ENCODE measurements around the gene MFNG. TPM values are rescaled to one million over a fixed set of nuclear protein-coding genes. Genes with fewer than 3 reads are reported as not detected.
"Not testable (repeated sequence)": the region's sequence is repeated elsewhere in the genome, so short reads cannot be mapped to it uniquely, and the experiment has no call there.

Gene MFNG
- polyA plus RNA-seq, 1 experiment, result 0.06 TPM

DNA sequence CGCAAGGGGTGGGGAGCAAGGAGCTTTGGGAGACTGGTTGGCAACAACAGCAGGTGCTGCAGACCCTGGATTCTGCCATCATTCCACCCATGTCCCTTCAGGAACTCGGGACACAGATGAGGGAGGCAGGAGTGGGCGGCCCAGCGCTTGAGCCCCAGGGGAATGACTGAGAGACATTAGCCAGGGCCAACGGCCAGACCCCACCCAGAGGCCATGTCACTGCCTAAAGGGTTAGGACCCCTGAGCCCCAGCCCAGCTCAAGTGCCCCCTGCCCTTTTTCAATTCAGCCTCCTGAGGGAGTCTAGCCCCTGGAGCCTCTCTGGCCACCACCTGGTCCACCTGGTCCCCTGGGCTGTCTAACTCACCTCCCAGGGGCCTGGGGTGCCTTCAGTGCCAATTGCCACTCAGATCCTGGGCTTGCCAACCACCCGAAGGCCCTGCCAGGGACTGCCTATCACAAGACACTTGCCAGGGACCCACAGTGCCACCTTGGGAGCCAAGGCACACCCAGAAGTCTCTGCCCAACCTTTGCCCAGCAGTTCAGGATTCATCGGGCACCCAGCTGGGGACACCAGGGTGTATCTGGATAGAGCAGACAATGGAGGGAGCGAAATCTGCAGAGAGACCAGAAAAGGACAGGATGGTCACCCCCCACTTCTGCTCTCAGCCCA, 16.6 kb downstream of the MFNG start:
- Histone ChIP-seq H3K9me3 (ENCODE audit: control insufficient read depth, insufficient read depth, low read length) (no peaks in the 10 kb centered on the region), H3K27me3 (ENCODE audit: control insufficient read depth, insufficient read depth, low read length) (peaks cover 62% of the 10 kb centered on the region), H3K27ac (ENCODE audit: low read depth, low read length) (no peak overlapping the region), H3K4me3 (ENCODE audit: low read depth, low read length) (no peak overlapping the region)
- POLR2A ChIA-PET, result no interaction called here
- CTCF ChIA-PET, result no interaction called here
- DNase-seq (ENCODE audit: low read depth, low spot score), result no peak
- TF ChIP-seq, protein P1, sequence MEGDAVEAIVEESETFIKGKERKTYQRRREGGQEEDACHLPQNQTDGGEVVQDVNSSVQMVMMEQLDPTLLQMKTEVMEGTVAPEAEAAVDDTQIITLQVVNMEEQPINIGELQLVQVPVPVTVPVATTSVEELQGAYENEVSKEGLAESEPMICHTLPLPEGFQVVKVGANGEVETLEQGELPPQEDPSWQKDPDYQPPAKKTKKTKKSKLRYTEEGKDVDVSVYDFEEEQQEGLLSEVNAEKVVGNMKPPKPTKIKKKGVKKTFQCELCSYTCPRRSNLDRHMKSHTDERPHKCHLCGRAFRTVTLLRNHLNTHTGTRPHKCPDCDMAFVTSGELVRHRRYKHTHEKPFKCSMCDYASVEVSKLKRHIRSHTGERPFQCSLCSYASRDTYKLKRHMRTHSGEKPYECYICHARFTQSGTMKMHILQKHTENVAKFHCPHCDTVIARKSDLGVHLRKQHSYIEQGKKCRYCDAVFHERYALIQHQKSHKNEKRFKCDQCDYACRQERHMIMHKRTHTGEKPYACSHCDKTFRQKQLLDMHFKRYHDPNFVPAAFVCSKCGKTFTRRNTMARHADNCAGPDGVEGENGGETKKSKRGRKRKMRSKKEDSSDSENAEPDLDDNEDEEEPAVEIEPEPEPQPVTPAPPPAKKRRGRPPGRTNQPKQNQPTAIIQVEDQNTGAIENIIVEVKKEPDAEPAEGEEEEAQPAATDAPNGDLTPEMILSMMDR (IDR thresholded peaks at IDR 0.05; ENCODE audit: low read depth, low read length), result no peak

DNA sequence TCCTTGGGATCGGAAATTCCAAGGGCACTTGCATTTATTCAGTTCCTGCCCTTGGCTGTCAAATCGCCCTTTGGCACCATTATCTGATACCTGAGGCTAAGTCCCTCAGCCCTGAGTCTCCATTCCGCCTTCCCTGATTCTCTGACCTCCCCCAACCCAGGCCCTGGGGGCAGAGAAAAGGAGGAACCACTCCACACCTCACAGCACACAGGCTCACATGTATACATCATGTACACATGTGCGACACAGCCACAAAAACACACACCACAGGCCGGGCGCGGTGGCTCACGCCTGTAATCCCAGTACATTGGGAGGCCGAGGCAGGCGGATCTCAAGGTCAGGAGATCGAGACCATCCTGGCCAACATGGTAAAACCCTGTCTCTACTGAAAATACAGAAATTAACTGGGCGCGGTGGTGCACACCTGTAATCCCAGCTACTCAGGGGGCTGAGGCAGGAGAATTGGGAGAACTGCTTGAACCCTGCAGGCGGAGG, 17.9 kb downstream of the MFNG start:
- H3K27ac ChIP-seq (ENCODE audit: low read depth, low read length); H3K4me3 ChIP-seq (ENCODE audit: low read depth, low read length); DNase-seq (ENCODE audit: low read depth, low spot score); CTCF ChIA-PET; H3K9me3 ChIP-seq (ENCODE audit: control insufficient read depth, insufficient read depth, low read length): not testable (repeated sequence)
- peaks cover 56% of the 10 kb centered on the region for H3K27me3 ChIP-seq (ENCODE audit: control insufficient read depth, insufficient read depth, low read length)
- POLR2A ChIA-PET, result interaction anchor here (0.6 kb wide), 1 partner anchor 13 kb away, joined by 4 read pairs; no protein-coding TSS in a partner anchor

DNA sequence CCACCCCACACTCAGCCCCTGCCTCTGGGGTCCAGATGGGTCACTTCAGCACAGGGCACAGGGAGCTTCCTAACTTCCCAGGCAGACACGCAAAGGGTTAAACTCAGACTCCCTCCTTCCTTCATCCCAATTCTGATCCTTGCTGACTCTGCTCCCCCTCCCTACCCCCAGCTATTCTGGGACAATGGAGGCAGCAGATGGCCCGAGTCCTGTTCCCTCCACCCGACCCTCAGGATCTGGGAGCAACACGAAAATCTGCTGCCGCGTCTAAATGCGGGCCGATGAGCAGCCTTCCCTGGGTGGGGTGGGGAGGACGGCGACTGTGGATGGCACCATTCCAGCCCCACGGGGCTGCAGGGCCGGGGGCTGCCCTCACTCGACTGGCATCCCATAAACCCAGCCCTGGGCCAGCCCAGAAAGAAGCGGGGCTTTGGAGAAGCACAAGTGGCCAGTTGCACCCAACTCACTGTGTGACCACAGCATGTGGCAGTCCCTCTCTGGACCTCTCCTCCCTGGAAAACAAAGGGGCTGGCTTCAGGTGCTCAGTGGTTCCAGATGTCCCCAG, 18.7 kb downstream of the MFNG start:
- H3K9me3 ChIP-seq (ENCODE audit: control insufficient read depth, insufficient read depth, low read length), result no peaks in the 10 kb centered on the region
- TF ChIP-seq, protein P1 (IDR thresholded peaks at IDR 0.05; ENCODE audit: low read depth, low read length), result no peak
- H3K27ac ChIP-seq (ENCODE audit: low read depth, low read length), result no peak overlapping the region
- ChIA-PET POLR2A (no interaction called here), CTCF (interaction anchor here (0.6 to 1.5 kb wide), 2 partner anchors 10 to 22 kb away, joined by 3 read pairs; no protein-coding TSS in a partner anchor)
- no peak overlapping the region for H3K4me3 ChIP-seq (ENCODE audit: low read depth, low read length)
- peaks cover 52% of the 10 kb centered on the region for H3K27me3 ChIP-seq (ENCODE audit: control insufficient read depth, insufficient read depth, low read length)
- no peak for DNase-seq (ENCODE audit: low read depth, low spot score)

DNA sequence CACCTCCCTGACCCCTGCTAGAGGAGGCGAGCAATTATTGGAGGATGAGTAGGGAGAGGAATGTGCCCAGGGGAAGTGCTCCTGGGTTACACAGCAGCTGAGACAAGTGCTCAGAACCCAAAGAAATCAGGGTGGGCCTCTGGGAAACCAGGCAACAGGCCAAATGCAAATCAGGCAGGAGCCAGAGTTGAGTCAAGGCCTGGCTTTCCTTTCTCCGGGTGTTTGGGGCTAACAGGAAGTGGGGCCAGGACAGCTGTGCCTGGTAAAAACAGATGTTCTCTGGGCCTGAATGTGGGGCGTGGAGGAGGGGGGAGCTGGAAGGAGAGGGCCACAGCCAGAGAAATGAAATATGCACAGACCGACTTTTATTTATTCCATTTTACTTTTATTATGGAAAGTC, 22.0 kb downstream of the MFNG start:
- H3K4me3 ChIP-seq (ENCODE audit: low read depth, low read length), result no peak overlapping the region
- ChIA-PET POLR2A (interaction anchor here (0.7 kb wide), 2 partner anchors 147 to 356 kb away, joined by 4 to 8 read pairs; no protein-coding TSS in a partner anchor), CTCF (no interaction called here)
- no peaks in the 10 kb centered on the region for H3K9me3 ChIP-seq (ENCODE audit: control insufficient read depth, insufficient read depth, low read length)
- TF ChIP-seq, protein P1 (IDR thresholded peaks at IDR 0.05; ENCODE audit: low read depth, low read length), result no peak
- H3K27me3 ChIP-seq (ENCODE audit: control insufficient read depth, insufficient read depth, low read length), result peaks cover 32% of the 10 kb centered on the region
- no peak for DNase-seq (ENCODE audit: low read depth, low spot score)
- H3K27ac ChIP-seq (ENCODE audit: low read depth, low read length), result no peak overlapping the region

DNA sequence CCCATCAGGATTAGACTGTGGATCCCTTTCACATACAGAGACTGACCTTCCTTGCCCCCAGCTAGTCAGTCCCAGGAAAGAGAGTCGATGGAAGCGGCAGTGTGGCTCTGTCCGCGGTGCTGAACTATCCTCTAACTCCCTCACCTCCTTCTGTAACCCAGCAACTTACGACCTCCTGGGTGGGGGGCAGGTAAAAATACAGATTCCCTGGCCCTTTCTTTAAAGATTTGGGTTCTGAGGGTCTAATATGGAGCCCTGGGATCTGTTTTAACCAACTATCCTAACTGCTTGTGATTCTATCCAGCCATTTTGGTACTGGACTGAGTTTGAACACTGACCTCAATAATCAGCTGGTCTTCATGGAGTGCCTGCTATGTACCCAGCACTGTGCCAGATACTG, 23.2 kb downstream of the MFNG start:
- TF ChIP-seq, protein P1 (IDR thresholded peaks at IDR 0.05; ENCODE audit: low read depth, low read length), result no peak
- no peaks in the 10 kb centered on the region for H3K9me3 ChIP-seq (ENCODE audit: control insufficient read depth, insufficient read depth, low read length)
- POLR2A ChIA-PET, result no interaction called here
- H3K27ac ChIP-seq (ENCODE audit: low read depth, low read length), result no peak overlapping the region
- DNase-seq (ENCODE audit: low read depth, low spot score), result no peak
- H3K27me3 ChIP-seq (ENCODE audit: control insufficient read depth, insufficient read depth, low read length), result peaks cover 26% of the 10 kb centered on the region
- CTCF ChIA-PET, result interaction anchor here (1.7 kb wide), 1 partner anchor 10 kb away, joined by 4 read pairs; no protein-coding TSS in a partner anchor
- no peak overlapping the region for H3K4me3 ChIP-seq (ENCODE audit: low read depth, low read length)

Measured in AG04450 (cell line).